HepG2 (cell line): ENCODE measurements around the gene TSEN34. TPM values are rescaled to one million over a fixed set of nuclear protein-coding genes. Genes with fewer than 3 reads are reported as not detected.

ENCODE experiments used
- AGO1 ChIP-seq: fragments of 200-400 bp; formaldehyde crosslinking; IDR thresholded peaks from 2 replicates; pipeline ENCODE4 v1.6.1; 2017; ENCODE audit warnings: mild to moderate bottlenecking, low read depth, low read length, moderate library complexity; ENCODE audit not compliant: poor library complexity, severe bottlenecking
- BCL6 ChIP-seq: IDR thresholded peaks from 2 replicates; pipeline ENCODE4 v1.6.1; 2016; ENCODE audit warnings: missing genetic modification reagents, missing compliant biosample characterization
- HNRNPLL ChIP-seq: fragments of 200-400 bp; formaldehyde crosslinking; IDR thresholded peaks from 2 replicates; pipeline ENCODE4 v1.6.1; 2017; ENCODE audit warnings: mild to moderate bottlenecking, low read depth, low read length; ENCODE audit not compliant: poor library complexity, severe bottlenecking
- KMT2A ChIP-seq: sonication (generic); formaldehyde crosslinking; IDR thresholded peaks from 2 replicates; pipeline ENCODE4 v1.4.0; 2020; ENCODE audit warnings: missing genetic modification reagents
- NONO ChIP-seq, 2 experiments: fragments of 450-650 bp in 1 of 2; sonication (generic) in 1 of 2; formaldehyde crosslinking in 1 of 2; IDR thresholded peaks in 1 of 2; conservative IDR thresholded peaks in 1 of 2; 2 replicates each; pipeline versions ENCODE4 v1.6.1 to v1.8.0; 2017 to 2022; ENCODE audit warnings: mild to moderate bottlenecking in 1 of 2, missing genetic modification reagents in 1 of 2, moderate library complexity in 1 of 2
- PHF21A ChIP-seq: sonication (generic); formaldehyde crosslinking; IDR thresholded peaks from 2 replicates; pipeline ENCODE4 v1.5.0; 2020; ENCODE audit warnings: mild to moderate bottlenecking, missing genetic modification reagents
- POGZ ChIP-seq: sonication (generic); formaldehyde crosslinking; IDR thresholded peaks from 2 replicates; pipeline ENCODE4 v1.4.0; 2020; ENCODE audit warnings: mild to moderate bottlenecking, missing genetic modification reagents
- SOX5 ChIP-seq: IDR thresholded peaks from 2 replicates; pipeline ENCODE4 v1.6.1; 2016; ENCODE audit warnings: borderline replicate concordance
- TEAD3 ChIP-seq: optimal IDR thresholded peaks from 2 replicates; pipeline ENCODE3; 2016; ENCODE audit warnings: borderline replicate concordance
- TSC22D2 ChIP-seq: sonication (generic); formaldehyde crosslinking; IDR thresholded peaks from 2 replicates; pipeline ENCODE4 v1.5.1; 2020; ENCODE audit warnings: missing genetic modification reagents, mild to moderate bottlenecking, borderline replicate concordance
- ZNF44 ChIP-seq: sonication (generic); formaldehyde crosslinking; IDR thresholded peaks from 2 replicates; pipeline ENCODE4 v1.5.1; 2020; ENCODE audit warnings: mild to moderate bottlenecking, missing genetic modification reagents
- ZNF446 ChIP-seq: sonication (generic); formaldehyde crosslinking; IDR thresholded peaks from 2 replicates; pipeline ENCODE4 v1.5.0; 2020; ENCODE audit warnings: mild to moderate bottlenecking, missing genetic modification reagents
- ZNF703 ChIP-seq: sonication (generic); formaldehyde crosslinking; IDR thresholded peaks from 2 replicates; pipeline ENCODE4 v1.5.1; 2020; ENCODE audit warnings: missing genetic modification reagents, mild to moderate bottlenecking, moderate library complexity, borderline replicate concordance
- ZNF746 ChIP-seq: sonication (generic); formaldehyde crosslinking; IDR thresholded peaks from 2 replicates; pipeline ENCODE4 v1.8.0; 2022; ENCODE audit warnings: mild to moderate bottlenecking, missing genetic modification reagents
- ZNF83 ChIP-seq: sonication (generic); formaldehyde crosslinking; IDR thresholded peaks from 2 replicates; pipeline ENCODE4 v1.4.0; 2020; ENCODE audit warnings: missing genetic modification reagents, mild to moderate bottlenecking, borderline replicate concordance
- polyA plus RNA-seq, 8 experiments: library from polyadenylated mRNA; depleted of rRNA in 3 of 8; stranded (reverse) in 7 of 8; unstranded in 1 of 8; fragments of >200 nt; fragmentation: Illumina TruSeq in 4 of 8; extraction: Trizol in 4 of 8; gene quantifications; 2 replicates each; pipeline versions ENCODE4 v1.2.1 to v1.2.3, GENCODE V29; 2011 to 2016; ENCODE audit warnings: low read depth in 4 of 8, missing spikeins in 1 of 8, mixed read lengths in 1 of 8; ENCODE audit not compliant: insufficient read depth in 1 of 8
- total RNA-seq, 5 experiments: library from RNA; depleted of rRNA; stranded (reverse); fragments of >200 nt; fragmentation: Illumina TruSeq; extraction: Trizol; gene quantifications; 2 replicates each; pipeline ENCODE4 v1.2.3, GENCODE V29; 2016; ENCODE audit warnings: low read depth in 1 of 5
- TF ChIP-seq, protein P1 (sequence below), 2 experiments: fragments of 450-650 bp in 1 of 2; sonication (generic) in 1 of 2; formaldehyde crosslinking in 1 of 2; IDR thresholded peaks; 2 replicates each; pipeline versions ENCODE4 v1.6.1 to v1.8.0; 2016 to 2022; ENCODE audit warnings: antibody characterized with exemption in 1 of 2, mild to moderate bottlenecking in 1 of 2, missing genetic modification reagents in 1 of 2
- TF ChIP-seq, protein P2 (sequence below): sonication (generic); formaldehyde crosslinking; IDR thresholded peaks from 2 replicates; pipeline ENCODE4 v1.8.0; 2022; ENCODE audit warnings: mild to moderate bottlenecking, missing genetic modification reagents, moderate library complexity
- TF ChIP-seq, protein P3 (sequence below): IDR thresholded peaks from 2 replicates; pipeline ENCODE4 v1.6.1; 2016; ENCODE audit warnings: mild to moderate bottlenecking, missing biosample characterization, missing genetic modification reagents

The TSEN34 gene
- total and polyA plus RNA-seq, 2 of the 13 experiments (the other 11 are each of a cell fraction or from before 2014, with no cell fraction given): 55.1 to 65.4 TPM

DNA sequence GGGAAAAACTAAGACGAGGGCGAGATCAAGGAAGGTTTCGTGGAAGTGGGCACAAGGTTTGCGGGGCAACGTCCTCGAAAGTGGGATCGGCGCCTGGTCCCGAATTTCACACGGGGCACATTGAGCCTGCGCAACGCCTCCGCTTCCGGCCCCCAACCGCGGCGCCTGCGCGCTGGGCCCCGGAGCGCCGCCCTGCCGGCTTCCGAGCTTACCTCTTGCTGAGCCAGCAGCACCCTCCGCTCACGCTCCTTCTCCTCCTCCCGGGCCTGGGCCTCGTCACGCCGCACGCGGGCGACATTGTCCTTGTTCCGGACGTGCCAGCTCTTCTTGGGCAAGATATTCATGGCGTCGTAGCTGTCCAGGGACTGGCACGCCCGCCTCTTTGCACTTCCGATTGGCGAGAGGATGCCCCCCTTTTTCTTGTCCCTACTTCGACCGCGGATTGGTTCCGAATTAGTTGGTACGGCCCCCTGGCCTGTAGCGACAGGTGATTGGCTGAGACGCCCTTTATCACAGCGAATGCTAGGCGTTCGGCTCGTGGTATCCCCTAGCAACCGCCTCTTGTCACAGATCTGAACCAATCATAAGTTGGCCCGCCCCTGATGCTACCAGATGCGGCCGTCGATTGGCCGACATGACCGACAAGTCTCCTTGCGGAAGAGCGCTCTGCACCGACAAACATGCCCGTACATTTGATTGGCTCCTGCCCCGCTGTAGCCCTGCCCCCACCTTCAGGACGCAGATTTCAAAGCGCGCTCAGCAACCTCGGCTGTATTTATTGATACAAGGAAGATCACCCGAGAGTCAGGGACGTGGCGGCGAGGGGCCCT is 31.5 kb upstream of the TSEN34 start, which contains the start of gene LENG1 (continued):
- TF ChIP-seq, protein P1, sequence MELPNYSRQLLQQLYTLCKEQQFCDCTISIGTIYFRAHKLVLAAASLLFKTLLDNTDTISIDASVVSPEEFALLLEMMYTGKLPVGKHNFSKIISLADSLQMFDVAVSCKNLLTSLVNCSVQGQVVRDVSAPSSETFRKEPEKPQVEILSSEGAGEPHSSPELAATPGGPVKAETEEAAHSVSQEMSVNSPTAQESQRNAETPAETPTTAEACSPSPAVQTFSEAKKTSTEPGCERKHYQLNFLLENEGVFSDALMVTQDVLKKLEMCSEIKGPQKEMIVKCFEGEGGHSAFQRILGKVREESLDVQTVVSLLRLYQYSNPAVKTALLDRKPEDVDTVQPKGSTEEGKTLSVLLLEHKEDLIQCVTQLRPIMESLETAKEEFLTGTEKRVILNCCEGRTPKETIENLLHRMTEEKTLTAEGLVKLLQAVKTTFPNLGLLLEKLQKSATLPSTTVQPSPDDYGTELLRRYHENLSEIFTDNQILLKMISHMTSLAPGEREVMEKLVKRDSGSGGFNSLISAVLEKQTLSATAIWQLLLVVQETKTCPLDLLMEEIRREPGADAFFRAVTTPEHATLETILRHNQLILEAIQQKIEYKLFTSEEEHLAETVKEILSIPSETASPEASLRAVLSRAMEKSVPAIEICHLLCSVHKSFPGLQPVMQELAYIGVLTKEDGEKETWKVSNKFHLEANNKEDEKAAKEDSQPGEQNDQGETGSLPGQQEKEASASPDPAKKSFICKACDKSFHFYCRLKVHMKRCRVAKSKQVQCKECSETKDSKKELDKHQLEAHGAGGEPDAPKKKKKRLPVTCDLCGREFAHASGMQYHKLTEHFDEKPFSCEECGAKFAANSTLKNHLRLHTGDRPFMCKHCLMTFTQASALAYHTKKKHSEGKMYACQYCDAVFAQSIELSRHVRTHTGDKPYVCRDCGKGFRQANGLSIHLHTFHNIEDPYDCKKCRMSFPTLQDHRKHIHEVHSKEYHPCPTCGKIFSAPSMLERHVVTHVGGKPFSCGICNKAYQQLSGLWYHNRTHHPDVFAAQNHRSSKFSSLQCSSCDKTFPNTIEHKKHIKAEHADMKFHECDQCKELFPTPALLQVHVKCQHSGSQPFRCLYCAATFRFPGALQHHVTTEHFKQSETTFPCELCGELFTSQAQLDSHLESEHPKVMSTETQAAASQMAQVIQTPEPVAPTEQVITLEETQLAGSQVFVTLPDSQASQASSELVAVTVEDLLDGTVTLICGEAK (IDR thresholded peaks at IDR 0.05): no peak
- TF ChIP-seq, protein P1 (CRISPR knock-in tag; IDR thresholded peaks at IDR 0.05): no peak; the same call in 1 of the 2 replicates
- TF ChIP-seq NONO (IDR thresholded peaks at IDR 0.05): no peak
- peak; percentile 58 for TF ChIP-seq NONO (CRISPR knock-in tag; conservative IDR thresholded peaks at IDR 0.05)
- peak; percentile 67 for TF ChIP-seq HNRNPLL
- peak; percentile 13; the same call in 1 of the 2 replicates for TF ChIP-seq SOX5
- peak; percentile 33; the same call in 1 of the 2 replicates for TF ChIP-seq BCL6
- TF ChIP-seq, protein P2, sequence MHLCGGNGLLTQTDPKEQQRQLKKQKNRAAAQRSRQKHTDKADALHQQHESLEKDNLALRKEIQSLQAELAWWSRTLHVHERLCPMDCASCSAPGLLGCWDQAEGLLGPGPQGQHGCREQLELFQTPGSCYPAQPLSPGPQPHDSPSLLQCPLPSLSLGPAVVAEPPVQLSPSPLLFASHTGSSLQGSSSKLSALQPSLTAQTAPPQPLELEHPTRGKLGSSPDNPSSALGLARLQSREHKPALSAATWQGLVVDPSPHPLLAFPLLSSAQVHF: 0 out of 2 replicates have a peak, but pooled peaks have one; percentile 37
- TF ChIP-seq, protein P3, sequence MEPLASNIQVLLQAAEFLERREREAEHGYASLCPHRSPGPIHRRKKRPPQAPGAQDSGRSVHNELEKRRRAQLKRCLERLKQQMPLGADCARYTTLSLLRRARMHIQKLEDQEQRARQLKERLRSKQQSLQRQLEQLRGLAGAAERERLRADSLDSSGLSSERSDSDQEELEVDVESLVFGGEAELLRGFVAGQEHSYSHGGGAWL: peak; percentile 41; the same call in 1 of the 2 replicates
- 0 out of 2 replicates have a peak, but pooled peaks have one; percentile 12 for TF ChIP-seq ZNF746 (CRISPR knock-in tag)
- TF ChIP-seq TSC22D2 (CRISPR knock-in tag): peak; percentile 90; the same call in 1 of the 2 replicates
- TF ChIP-seq PHF21A (CRISPR knock-in tag): peak; percentile 72
- TF ChIP-seq ZNF446 (CRISPR knock-in tag): 0 out of 2 replicates have a peak, but pooled peaks have one; percentile 9
- TF ChIP-seq POGZ (CRISPR knock-in tag): peak; percentile 54; the same call in 1 of the 2 replicates
- TF ChIP-seq ZNF44 (CRISPR knock-in tag): no peak
- TF ChIP-seq ZNF703 (CRISPR knock-in tag): no peak
- no peak for TF ChIP-seq ZNF83
- TF ChIP-seq KMT2A: peak; percentile 60
- peak; percentile 5 for TF ChIP-seq AGO1
- peak; percentile 51 for TF ChIP-seq TEAD3
